ENCODE results near the gene RPL27.

GRCh38 chr17:42992872-42993271 is 5.3 kb upstream of the RPL27 start:
- no peak for TF ChIP-seq CTCF (conservative IDR thresholded peaks at IDR 0.05; ENCODE audit: low read depth, low read length)
- TF ChIP-seq EZH2 (IDR thresholded peaks at IDR 0.05; ENCODE audit: borderline replicate concordance, low read depth, low read length, poor library complexity, severe bottlenecking), result no peak

All from A673 (cell line).